ENCODE results near the gene CCDC106. TPM values are rescaled to one million over a fixed set of nuclear protein-coding genes. Genes with fewer than 3 reads are reported as not detected.

The CCDC106 gene
- total RNA-seq, 1 donor from 2014 or later: 12.2 TPM

GRCh38 chr19:55690769-55691545 is 42.9 kb downstream of the CCDC106 start:
- Mint-ChIP-seq H3K4me1 (ENCODE audit: low read depth, unreplicated experiment) (peaks cover 9% of the 10 kb centered on the region), H3K27ac (ENCODE audit: unreplicated experiment) (no peak overlapping the region), H3K4me3 (ENCODE audit: unreplicated experiment) (no peak overlapping the region), H3K27me3 (ENCODE audit: low read depth, unreplicated experiment) (no peaks in the 10 kb centered on the region), H3K36me3 (ENCODE audit: low read depth, unreplicated experiment) (peaks cover 6% of the 10 kb centered on the region), H3K9me3 (ENCODE audit: unreplicated experiment) (no peaks in the 10 kb centered on the region)
- no peaks in the 10 kb centered on the region for H3K27me3 ChIP-seq (ENCODE audit: insufficient read depth, low read length)
- H2AFZ ChIP-seq (ENCODE audit: low read depth, low read length): no peak overlapping the region
- FAIRE-seq: no peak
- H3K4me1 ChIP-seq (ENCODE audit: insufficient read depth, low read length): no peaks in the 10 kb centered on the region
- no peaks in the 10 kb centered on the region for H3K36me3 ChIP-seq (ENCODE audit: insufficient read depth, low read length)
- TF ChIP-seq CTCF (IDR thresholded peaks at IDR 0.05; ENCODE audit: insufficient read depth, low read depth, low read length) (no peak), EZH2 (IDR thresholded peaks at IDR 0.05; ENCODE audit: insufficient read depth, low read length) (no peak)
- no peak overlapping the region for H3K4me3 ChIP-seq (ENCODE audit: insufficient read depth, low read depth, low read length)
- H3K27ac ChIP-seq (ENCODE audit: low read depth, low read length): no peak overlapping the region
- no peak overlapping the region for H3K4me2 ChIP-seq (ENCODE audit: low read length)
- H3K9ac ChIP-seq (ENCODE audit: low read length): no peak overlapping the region
- peaks cover 36% of the 10 kb centered on the region for H4K20me1 ChIP-seq (ENCODE audit: insufficient read depth, low read length)
- DNase-seq (ENCODE audit: low read depth): no peak
- H3K9me3 ChIP-seq (ENCODE audit: insufficient read depth, low read depth, low read length): no peaks in the 10 kb centered on the region
- peaks cover 25% of the 10 kb centered on the region for H3K79me2 ChIP-seq (ENCODE audit: insufficient read depth, low read length)

GRCh38 chr19:55691561-55692481 is 43.8 kb downstream of the CCDC106 start:
- peaks cover 17% of the 10 kb centered on the region for H3K79me2 ChIP-seq (ENCODE audit: insufficient read depth, low read length)
- peaks cover 2% of the 10 kb centered on the region for H3K36me3 ChIP-seq (ENCODE audit: insufficient read depth, low read length)
- Mint-ChIP-seq H3K4me1 (ENCODE audit: low read depth, unreplicated experiment) (peaks cover 5% of the 10 kb centered on the region), H3K9me3 (ENCODE audit: unreplicated experiment) (no peaks in the 10 kb centered on the region), H3K27ac (ENCODE audit: unreplicated experiment) (no peak overlapping the region), H3K36me3 (ENCODE audit: low read depth, unreplicated experiment) (peaks cover 10% of the 10 kb centered on the region), H3K27me3 (ENCODE audit: low read depth, unreplicated experiment) (no peaks in the 10 kb centered on the region), H3K4me3 (ENCODE audit: unreplicated experiment) (no peak overlapping the region)
- no peaks in the 10 kb centered on the region for H3K27me3 ChIP-seq (ENCODE audit: insufficient read depth, low read length)
- no peak for DNase-seq (ENCODE audit: low read depth)
- no peaks in the 10 kb centered on the region for H3K9me3 ChIP-seq (ENCODE audit: insufficient read depth, low read depth, low read length)
- no peak overlapping the region for H2AFZ ChIP-seq (ENCODE audit: low read depth, low read length)
- no peaks in the 10 kb centered on the region for H3K4me1 ChIP-seq (ENCODE audit: insufficient read depth, low read length)
- H4K20me1 ChIP-seq (ENCODE audit: insufficient read depth, low read length): peaks cover 27% of the 10 kb centered on the region
- no peak for FAIRE-seq
- no peak overlapping the region for H3K4me2 ChIP-seq (ENCODE audit: low read length)
- H3K27ac ChIP-seq (ENCODE audit: low read depth, low read length): no peak overlapping the region
- no peak for TF ChIP-seq CTCF (IDR thresholded peaks at IDR 0.05; ENCODE audit: insufficient read depth, low read depth, low read length)
- no peak overlapping the region for H3K4me3 ChIP-seq (ENCODE audit: insufficient read depth, low read depth, low read length)
- H3K9ac ChIP-seq (ENCODE audit: low read length): no peak overlapping the region
